Uterus (tissue), 2 donors: ENCODE data around the gene SP140.

ENCODE experiments used
- CTCF ChIP-seq, 4 experiments: fragments of 200-600 bp in 2 of 4; fragments of 450-650 bp in 2 of 4; sonication (generic) in 2 of 4; IDR thresholded peaks; one replicate each; pipeline ENCODE4 v1.5.1; 2016 to 2019; ENCODE audit warnings: antibody characterized with exemption in 4 of 4, mild to moderate bottlenecking in 2 of 4, moderate library complexity in 1 of 4
- POLR2A ChIP-seq, 2 donors: fragments of 450-650 bp; IDR thresholded peaks; one replicate each; pipeline ENCODE4 v1.6.1; 2016; ENCODE audit warnings: antibody characterized with exemption in 2 of 2, mild to moderate bottlenecking in 1 of 2, moderate library complexity in 1 of 2

- TF ChIP-seq CTCF (IDR thresholded peaks at IDR 0.05) (no peak), POLR2A (IDR thresholded peaks at IDR 0.05) (no peak)
Measured at GRCh38 chr2:230312638-230313037, 87.1 kb downstream of the SP140 start.
